ENCODE data around the gene EMP1.

DNA sequence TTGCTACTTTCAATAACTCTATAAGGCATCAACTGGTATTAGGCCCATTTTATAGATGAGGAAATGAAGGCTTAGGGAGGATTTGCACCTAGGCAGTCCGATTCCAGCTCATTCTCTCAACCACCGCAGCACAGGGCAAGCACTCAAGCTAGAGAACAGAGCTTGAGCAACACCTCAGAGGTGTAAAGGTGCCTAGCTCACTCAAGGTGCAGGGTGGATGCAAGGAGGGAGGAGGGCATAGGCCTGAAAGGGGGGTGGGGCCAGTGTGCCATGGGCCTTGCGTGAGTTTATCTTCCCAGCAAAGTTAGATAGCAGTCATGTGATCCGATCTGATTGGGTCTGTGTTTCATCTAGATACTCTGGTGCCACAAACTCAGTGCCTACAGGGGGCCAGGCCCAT is 10.2 kb upstream of the EMP1 start:
- TF ChIP-seq JUNB (IDR thresholded peaks at IDR 0.05) (no peak), EP300 (IDR thresholded peaks at IDR 0.05) (no peak)
- TF ChIP-seq, protein P1, sequence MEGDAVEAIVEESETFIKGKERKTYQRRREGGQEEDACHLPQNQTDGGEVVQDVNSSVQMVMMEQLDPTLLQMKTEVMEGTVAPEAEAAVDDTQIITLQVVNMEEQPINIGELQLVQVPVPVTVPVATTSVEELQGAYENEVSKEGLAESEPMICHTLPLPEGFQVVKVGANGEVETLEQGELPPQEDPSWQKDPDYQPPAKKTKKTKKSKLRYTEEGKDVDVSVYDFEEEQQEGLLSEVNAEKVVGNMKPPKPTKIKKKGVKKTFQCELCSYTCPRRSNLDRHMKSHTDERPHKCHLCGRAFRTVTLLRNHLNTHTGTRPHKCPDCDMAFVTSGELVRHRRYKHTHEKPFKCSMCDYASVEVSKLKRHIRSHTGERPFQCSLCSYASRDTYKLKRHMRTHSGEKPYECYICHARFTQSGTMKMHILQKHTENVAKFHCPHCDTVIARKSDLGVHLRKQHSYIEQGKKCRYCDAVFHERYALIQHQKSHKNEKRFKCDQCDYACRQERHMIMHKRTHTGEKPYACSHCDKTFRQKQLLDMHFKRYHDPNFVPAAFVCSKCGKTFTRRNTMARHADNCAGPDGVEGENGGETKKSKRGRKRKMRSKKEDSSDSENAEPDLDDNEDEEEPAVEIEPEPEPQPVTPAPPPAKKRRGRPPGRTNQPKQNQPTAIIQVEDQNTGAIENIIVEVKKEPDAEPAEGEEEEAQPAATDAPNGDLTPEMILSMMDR (IDR thresholded peaks at IDR 0.05), result no peak
- TF ChIP-seq, protein P2, sequence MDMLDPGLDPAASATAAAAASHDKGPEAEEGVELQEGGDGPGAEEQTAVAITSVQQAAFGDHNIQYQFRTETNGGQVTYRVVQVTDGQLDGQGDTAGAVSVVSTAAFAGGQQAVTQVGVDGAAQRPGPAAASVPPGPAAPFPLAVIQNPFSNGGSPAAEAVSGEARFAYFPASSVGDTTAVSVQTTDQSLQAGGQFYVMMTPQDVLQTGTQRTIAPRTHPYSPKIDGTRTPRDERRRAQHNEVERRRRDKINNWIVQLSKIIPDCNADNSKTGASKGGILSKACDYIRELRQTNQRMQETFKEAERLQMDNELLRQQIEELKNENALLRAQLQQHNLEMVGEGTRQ (IDR thresholded peaks at IDR 0.05), result no peak
